G401.6 (cell line): ENCODE results near the gene TREML4.

Source experiments
- FAIRE-seq: peaks from 2 replicates; lab custom pipeline; 2012; peaks lifted over from hg19 to GRCh38; lab: Jason Lieb, UNC

Gene TREML4

DNA sequence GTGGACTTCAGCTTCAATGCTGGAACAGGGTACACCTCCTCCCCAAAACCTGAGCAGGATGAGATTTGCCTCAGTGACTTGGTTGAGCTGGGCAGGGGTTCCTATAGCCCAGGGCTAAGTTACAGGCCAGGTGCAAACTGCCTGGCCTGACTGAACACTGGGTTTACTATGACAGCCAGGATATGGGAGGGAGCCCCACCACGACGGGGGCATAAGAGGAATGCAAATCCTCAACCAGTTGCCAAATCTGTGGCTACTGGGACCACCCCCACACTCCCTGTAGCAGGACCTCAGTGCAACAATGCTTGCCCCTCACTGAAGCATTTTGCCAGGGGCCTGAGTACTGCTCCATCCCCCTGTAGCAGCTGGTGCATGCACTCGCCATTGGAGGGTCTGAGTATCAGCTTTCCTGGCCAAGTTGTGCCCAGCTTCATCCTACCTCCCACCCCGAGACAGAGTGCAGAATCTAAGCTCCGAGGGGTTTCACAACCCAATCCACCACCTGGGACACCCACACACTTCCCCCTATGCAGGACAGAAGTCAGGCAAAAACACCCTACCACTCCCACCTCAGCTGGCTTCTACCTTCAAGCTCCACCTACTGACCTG, 27.6 kb downstream of the TREML4 start:
- no peak for FAIRE-seq

DNA sequence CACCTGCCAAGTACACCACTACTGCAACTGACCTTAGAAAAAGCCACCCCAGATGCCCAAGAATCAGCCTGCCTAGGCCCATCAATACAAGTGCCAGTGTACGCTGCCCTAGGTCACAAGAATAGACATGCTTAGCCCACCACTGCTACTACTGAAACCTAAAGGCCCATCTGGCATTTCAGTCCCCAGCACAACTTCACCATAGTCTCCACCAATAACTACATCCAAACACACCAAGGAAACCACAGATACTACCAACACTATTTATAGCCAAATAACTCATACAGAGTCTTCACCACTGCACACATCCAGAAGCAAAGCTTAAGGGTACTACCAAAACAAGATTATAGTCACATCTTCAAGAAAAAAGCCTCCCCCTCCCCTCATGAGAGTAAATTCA, 28.2 kb downstream of the TREML4 start:
- FAIRE-seq = no peak

DNA sequence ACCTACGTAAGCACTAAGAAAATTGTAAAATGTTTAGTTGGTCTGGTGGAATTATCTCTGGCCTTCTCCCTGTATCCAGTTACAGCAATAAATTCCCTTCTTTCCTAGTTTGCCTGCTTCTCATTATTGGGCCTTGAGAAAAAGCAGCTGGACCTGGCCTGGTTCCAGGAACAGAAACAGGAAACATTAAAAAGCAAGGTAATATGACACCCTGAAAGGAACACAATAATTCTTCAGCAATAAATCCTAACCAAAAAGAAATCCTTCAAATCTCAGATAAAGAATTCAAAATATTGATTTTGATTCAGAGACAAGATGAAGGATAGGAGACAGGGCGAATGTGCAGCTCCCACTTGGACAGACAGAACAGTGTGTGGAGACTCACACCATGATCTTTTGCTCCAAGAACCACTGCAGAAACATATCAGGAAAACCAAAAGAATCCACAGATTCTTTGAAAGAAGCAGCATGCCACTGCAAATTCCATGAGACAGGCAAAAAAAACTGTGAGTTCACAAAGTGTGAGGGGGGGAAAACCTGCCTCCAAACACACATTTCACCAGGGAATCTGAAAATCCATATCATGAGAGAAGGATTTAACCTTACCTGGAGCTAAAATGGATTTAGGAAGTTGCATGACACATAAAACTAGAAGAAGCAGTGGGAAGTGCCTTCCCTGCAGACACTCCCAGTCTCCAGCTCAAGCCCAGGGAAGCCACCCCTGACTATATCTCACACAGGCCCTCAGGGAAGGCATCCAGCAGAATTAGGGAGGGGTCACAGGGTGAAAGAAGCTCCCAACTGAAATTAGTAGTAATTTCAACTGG, 29.4 kb downstream of the TREML4 start:
- no peak for FAIRE-seq

DNA sequence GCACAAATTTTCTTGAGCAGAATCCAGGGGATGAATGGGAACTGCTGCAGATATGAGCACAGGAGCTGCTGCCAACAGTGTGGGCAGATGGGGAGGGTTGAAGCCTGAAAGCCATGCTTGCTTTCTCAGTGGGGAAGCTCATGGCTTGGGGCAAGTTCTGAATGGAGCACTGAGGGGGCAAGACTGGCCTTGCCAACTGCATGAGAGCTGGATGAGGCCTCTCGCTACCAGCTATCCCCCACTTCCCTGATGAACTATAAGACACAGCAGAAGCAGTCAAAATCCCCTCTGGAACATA, 30.0 kb downstream of the TREML4 start:
- no peak for FAIRE-seq

DNA sequence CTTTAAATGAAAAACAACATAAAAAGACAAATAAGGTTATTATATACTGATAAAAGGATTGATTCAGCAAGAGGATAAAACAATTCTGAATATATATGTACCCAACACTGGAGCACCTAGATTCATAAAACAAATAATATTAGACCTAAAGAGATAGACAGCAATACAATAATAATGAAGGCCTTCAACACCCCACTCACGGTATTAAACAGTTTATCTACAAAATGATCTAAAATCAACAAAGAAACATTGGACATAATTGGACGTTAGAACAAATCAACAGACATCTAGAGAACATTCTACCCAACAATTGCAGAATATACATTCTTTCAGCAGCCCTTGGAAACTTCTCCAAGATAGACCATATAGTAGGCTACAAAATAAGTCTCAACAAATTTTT, 34.3 kb downstream of the TREML4 start:
- no peak for FAIRE-seq

DNA sequence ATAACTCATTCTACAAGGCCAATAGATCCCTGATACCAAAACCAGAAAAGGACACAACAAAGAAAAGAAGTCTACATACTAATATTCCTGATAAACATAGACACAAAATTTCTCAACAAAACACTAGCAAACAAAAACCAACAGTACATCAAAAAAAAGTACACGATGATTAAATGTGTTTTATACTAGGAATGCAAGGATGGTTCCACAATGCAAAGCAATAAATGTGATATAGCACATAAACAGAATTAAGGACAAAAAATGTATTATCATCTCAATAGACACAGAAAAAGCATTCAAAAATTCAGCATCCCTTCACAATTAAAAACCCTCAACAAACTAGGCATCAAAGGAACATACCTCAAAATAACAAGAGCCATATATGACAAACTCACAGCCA, 35.1 kb downstream of the TREML4 start:
- no peak for FAIRE-seq

DNA sequence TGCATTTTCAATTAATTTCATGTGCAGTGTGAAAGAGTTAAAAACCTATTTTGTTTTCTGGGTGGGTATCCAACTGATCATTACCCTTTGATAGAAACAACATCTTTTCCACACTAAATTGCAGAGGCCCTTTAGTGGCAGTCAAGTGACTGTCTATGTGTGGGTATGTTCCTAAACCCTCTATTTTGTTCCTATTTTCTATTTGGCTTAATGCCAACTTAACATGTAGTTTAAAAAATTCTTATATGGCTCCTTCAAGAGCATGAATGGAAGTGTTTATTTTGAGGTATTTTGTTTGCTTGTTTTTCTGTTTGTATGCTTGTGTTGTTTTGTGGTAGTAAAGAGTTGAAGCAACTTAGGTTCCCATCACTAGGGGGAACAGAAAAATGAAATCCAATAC, 38.4 kb downstream of the TREML4 start:
- no peak for FAIRE-seq

DNA sequence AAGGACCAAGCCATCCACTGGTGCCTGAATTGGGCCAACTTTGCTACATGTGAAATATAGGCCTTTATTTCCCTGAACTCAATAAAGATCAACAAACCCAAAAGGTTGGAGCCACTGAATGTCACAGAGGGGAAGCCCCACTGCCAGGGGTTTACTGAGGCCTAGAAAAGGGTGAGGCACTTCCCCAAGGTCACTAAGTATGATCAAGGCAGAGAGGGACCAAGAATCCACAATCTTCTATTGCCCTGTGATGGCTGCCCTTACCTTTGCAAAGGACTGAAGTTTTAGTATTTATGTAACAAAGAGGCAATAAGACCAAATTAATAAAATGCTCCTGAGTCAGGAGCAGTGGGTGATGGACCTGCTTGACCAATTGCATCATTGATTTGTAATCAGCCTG, 40.3 kb downstream of the TREML4 start:
- no peak for FAIRE-seq

DNA sequence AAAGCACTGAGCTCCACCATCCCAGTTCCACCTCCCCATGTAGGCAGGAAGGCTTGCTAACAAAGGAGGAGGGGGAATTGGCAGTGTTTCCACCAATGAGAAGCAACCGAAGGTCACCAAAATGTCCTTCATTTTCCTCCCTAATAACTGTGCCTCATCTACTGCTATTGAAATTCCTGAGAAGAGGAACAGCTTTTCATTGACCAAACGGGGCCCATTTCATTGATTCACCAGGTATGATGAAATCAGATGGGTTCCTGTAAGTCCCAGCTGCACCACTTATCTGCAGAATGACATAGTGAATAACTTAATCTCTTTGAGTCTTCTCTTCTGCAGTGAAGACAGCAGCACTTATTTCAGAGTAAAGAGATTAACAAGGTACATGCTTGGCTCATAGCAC, 41.0 kb downstream of the TREML4 start:
- no peak for FAIRE-seq

DNA sequence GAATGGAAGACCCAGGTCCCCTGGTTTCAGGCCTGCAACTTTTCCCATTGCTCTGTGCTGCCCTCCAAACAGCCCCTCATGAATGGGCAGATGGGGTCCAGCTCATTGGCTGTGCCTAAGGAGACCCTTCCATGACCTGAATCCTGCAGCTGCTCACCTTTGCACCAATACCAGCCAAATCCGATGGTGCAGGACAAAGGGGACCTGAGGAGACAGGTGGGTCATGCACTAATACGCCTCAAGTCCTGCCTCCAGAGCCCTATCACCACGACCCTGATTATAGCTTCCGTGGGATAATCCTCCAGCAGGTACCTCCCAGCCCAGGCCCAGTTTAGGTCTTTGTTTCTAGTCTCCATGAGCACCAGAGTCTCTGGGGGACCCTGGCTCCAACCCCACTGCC, 41.6 kb downstream of the TREML4 start:
- FAIRE-seq = no peak

DNA sequence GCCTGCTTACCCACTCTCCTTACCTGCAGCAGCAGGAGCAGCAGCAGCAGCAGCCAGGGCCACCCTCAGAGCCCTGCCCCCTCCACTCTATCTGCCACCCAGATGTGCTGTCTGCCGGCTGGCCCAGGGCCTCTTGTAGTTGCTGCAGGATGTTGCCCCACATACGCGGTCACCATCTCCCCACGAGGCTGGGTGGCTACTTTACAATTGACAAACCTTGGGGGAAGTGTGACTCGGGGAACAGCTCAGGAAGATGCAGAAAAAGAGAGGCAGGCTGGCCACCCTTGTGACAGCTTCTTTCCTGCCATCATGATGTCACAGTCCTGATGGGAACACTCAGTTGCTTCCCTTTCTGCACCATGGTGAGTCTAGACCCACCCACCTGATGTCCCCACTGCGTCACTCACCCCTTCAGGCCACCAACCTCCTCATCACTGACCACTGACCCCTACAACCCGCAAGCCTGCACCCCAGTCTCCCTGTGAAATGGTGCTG, 43.8 kb downstream of the TREML4 start:
- no peak for FAIRE-seq

DNA sequence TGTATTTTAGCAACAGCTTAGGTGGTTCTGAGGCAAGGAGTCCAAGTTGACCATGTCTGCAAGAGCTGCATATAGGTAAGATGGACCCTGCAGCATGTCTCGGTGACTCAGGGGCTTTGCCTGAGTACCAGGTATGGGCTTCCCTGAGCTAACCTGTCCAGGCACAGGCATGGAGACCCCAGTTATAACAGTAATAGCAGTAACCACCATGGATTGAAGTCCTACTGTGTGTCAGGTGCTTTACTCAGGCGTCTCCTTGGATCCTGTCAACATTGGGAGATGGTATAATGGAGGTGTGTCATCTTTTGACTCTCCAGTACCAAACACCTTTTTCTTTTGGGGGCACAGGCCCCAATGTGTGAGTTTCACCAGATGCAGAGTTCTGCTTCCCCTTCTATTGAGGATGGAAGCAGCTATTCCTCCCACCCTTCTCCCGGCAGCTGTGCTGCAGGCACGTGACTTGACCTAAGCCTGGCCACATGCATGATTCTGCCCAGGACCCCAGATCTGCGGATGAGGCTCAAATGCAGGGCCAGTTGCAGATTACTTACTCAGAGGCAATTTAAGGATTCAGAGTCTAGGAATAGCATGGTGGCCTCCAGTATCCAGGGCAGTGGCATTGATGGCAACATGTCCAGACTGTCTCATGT, 44.6 kb downstream of the TREML4 start:
- FAIRE-seq = no peak

DNA sequence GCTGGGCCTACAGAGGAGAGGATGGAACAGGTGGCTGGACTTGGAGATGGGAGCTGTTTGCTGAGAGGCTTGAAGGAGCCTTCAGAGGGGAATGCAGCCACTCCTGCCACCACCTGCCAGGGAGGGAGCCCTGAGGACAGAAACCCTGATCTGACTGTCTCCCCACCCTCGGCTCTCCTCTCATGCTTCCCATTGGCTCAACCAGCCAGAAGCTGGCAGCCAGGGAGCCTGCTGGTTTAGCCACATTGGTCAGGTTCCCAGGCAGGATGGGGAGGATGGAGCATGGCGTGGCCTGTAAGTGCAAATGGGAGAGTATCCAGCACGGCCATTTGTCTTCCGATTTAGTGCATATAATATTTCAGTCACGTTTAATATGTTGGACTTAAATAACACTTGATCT, 45.6 kb downstream of the TREML4 start:
- FAIRE-seq = no peak

DNA sequence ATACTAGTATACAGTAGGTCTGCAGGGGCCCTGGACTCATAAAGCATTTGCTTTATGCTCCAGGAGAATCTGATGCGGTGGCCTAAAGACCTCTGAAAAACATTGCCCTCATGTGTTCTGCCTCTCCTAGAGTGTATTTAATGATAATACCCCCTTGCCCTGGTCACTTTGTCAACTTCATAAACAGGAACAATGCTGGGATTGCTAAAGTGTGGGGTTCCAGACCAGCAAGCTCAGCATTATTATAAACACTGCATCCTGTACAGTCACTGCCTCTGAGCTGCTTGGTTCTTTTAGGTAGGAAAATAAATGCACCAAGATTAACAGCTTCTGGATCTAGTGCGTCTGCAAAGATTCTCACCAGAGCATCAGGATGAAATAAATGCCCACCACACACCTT, 46.1 kb downstream of the TREML4 start:
- no peak for FAIRE-seq

DNA sequence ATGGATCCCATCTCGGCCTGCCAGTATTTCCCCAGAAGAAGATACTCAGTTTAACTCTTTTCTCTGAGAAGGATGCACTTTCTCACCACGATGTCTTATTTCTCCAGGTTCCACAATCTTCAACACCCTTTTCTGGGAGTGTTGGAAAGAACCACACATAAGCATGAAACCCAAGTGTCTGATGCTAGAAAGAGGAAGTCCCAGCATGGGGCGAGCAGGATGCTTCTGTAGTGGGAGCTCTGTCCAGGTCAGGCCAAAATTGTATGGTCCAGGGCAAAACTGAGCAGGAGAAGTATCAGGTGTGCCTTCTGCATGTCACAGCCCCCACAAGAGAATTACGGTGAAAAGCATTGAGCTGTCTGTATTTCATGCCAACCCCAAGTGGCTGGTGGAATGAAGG, 47.3 kb downstream of the TREML4 start:
- no peak for FAIRE-seq

DNA sequence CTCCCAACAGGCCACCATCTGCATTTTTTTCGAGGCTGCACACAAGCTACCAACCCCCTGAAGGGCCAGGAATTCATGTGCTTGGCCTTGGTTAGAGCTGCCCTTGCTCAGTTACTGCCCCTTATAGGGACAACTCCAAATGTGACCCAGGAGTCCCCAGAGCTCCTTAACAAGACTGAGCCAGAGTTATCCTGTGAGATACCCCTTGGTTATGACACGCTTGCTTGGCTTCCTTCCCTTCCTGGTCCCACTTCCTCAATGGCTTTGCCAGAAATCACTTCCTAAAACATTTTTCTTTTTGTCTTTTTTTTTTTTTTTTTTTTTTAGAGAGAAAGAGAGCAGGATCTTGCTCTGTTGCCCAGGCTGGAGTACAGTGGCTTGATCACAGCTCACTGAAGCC, 49.5 kb downstream of the TREML4 start:
- no peak for FAIRE-seq

DNA sequence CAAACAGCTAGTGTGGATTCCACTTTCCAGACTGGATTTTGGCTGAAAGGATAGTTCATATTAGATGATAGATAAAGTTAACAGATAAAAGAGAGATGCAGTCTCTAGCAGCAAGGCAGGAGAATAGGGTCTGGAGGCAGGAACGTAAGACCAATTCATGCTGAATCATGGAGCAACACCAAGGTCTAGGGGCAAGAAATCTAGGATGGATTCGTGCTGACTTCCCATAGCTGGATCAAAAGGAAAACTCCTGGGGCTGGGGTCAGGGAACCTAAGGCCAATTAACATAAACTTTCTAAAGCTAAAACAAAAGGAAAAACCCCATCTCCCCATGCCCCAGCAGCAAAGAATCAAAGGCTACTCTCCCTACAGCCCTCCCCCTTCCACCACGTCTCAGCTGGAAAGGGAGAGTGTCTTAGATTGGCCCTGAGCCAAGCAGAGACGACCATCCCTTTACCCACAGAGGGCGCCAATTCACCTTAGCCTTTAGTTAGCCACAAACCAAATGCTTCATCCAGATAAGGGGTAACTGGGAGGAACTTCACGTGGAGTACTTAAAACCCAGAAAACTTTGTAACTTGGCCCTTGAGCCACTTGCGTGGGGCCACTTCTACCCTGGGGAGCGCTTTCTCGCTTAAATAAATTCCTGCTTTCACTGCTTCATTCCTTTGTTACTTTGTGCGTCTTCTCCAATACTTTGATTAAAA, 50.7 kb downstream of the TREML4 start:
- FAIRE-seq = no peak

DNA sequence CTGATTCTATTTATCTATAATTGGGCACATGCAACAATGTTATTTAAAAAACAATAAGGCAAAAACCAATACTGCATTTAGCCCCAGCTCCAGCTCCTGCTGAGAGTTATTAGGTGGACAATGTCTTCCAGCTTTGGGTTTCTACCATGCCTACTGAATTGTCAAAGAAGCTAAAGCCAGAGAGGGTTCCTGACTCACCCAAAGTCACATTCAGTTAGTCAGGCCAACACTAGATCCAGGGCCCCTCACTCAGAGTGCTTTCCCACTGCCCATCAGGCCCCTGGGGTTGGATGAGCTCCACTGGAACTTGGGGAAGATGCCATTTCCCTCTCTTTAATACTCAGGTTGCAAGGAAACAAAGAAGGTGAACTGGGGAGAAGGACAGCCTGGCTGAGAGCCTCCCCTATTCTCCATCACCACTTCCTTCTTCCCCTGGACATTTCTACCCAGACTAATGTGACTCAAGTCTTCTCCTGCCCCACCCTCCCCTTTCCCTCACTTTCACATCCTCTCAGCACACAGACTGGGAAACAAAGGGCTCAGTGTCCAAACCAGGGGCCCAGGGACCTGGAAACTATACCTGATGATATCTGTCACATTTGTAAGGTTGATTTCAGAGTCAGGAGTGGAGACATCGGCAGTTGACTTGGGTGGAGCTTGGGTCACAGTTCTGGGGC, 52.4 kb downstream of the TREML4 start:
- no peak for FAIRE-seq

DNA sequence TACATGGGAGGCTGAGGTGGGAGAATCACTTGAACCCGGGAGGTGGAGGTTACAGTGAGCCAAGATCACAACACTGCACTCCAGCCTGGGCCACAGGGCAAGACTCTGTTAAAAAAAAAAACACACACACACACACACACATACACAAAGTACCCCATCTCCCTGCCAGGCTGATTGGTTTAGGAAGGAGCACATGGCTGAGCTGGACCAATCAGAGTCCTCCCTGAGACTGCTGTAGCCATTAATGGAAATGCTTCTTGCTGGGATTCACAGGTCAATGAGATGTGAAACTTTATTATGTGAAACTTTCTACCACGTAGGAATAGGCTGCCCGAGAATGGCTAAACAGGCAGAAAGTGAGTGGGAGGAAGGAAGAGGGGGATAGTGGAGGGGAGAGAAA, 55.5 kb downstream of the TREML4 start:
- FAIRE-seq = no peak

DNA sequence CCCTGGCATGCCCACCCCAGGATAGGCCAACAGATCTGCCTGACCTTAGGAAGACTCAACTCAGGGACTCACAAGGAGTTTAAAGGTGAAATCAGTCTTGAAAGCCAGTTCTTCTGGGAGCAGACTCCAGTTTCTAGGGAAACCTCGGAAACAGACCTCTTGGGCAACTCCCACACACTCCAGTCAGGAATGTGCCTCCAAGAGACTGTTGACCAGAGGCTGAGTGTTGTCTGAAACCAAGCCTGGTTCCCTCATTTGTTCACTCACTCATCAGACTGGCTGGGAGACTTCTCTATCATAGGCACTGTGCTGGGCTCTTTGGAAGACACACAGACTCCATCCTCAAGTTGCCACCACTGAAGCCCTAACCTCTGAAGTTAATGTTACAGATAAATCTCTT, 56.6 kb downstream of the TREML4 start:
- FAIRE-seq = no peak

DNA sequence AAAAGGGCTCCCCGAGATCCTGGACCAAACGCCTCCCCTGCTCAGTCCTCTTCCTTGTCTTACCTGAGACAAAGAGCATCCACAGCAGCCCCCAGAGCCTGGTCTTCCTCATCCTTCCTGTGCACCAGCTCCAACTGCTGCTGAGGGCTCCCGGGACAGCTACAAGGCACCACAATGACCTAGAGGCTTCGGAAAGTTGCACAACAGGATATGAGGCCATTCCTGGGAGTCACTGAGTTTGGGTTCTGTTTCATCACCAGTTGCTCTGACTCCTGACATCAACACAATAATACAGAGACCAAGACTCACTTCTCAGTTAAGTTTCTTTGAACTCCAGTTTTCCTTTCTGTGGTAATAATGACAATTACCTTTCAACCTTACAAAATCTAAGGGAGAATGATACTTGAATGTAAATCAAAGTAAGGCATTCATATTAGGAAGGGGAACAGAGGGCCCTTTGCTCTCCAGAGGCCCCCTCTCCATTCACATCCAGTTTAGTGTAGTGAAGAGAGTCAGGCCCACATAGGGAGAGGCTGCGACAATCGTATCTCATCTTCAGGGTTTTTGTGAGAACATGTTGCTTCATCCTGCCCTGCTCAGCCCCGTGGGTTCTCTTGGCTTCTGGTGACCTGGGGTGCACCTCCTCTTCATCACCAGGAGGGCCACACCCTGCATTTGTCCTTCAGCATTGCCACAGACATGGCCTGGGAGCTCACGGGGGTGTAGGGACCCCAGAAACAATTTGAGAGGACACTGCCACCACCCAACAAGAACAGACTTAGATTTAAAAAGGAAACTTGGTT, 58.6 kb downstream of the TREML4 start, which contains the start of gene TREM1:
TSS of gene TREM1 (minus strand) at position 139 of the 803 bp plus-strand sequence. CDS start at position 112, 27 bp downstream.
- no peak for FAIRE-seq
